GM21619 (cell line): ENCODE data around the gene ECT2.
"Not testable (repeated sequence)": the region's sequence is repeated elsewhere in the genome, so short reads cannot be mapped to it uniquely, and the experiment has no call there.

ENCODE experiments used
- ATAC-seq: cut with Tn5 transposase; IDR thresholded peaks from one replicate; pipeline ENCODE4 v1.9.1; 2021; ENCODE audit not compliant: unreplicated experiment

ECT2 gene

GRCh38 chr3:172739462-172739861 is 11.1 kb upstream of the ECT2 start:
- no peak for ATAC-seq

- no peak for ATAC-seq
Measured at GRCh38 chr3:172746475-172746874, 4.1 kb upstream of the ECT2 start.

- no peak for ATAC-seq
Measured at GRCh38 chr3:172749230-172749965, 1.1 kb upstream of the ECT2 start.

- ATAC-seq, result no peak
Measured at GRCh38 chr3:172750069-172750367, 508 bp upstream of the ECT2 start.

- peak; percentile 8 for ATAC-seq
Measured at GRCh38 chr3:172751175-172751704, 714 bp downstream of the ECT2 start.

GRCh38 chr3:172752651-172753050 is 2.1 kb downstream of the ECT2 start:
- no peak for ATAC-seq

- ATAC-seq, result no peak
Measured at GRCh38 chr3:172753125-172753524, 2.6 kb downstream of the ECT2 start.

GRCh38 chr3:172760416-172760815 is 9.9 kb downstream of the ECT2 start:
- ATAC-seq, result not testable (repeated sequence)

- ATAC-seq, result no peak
Measured at GRCh38 chr3:172766241-172766640, 15.7 kb downstream of the ECT2 start.

- ATAC-seq, result no peak
Measured at GRCh38 chr3:172766718-172767405, 16.3 kb downstream of the ECT2 start.

GRCh38 chr3:172770382-172770781 is 19.9 kb downstream of the ECT2 start:
- no peak for ATAC-seq

- no peak for ATAC-seq
Measured at GRCh38 chr3:172771672-172772071, 21.1 kb downstream of the ECT2 start.

GRCh38 chr3:172776049-172776717 is 25.7 kb downstream of the ECT2 start:
- no peak for ATAC-seq

- ATAC-seq, result no peak
Measured at GRCh38 chr3:172777901-172778300, 27.4 kb downstream of the ECT2 start.

GRCh38 chr3:172782235-172782634 is 31.7 kb downstream of the ECT2 start:
- no peak for ATAC-seq

- no peak for ATAC-seq
Measured at GRCh38 chr3:172786036-172786435, 35.5 kb downstream of the ECT2 start.

- no peak for ATAC-seq
Measured at GRCh38 chr3:172787019-172787418, 36.5 kb downstream of the ECT2 start.

GRCh38 chr3:172787746-172788145 is 37.2 kb downstream of the ECT2 start:
- no peak for ATAC-seq

GRCh38 chr3:172799246-172799645 is 48.7 kb downstream of the ECT2 start:
- no peak for ATAC-seq

GRCh38 chr3:172800156-172800555 is 49.6 kb downstream of the ECT2 start:
- ATAC-seq, result no peak

- no peak for ATAC-seq
Measured at GRCh38 chr3:172803489-172803888, 53.0 kb downstream of the ECT2 start.

GRCh38 chr3:172804323-172804722 is 53.8 kb downstream of the ECT2 start:
- no peak for ATAC-seq
